Neutrophil (primary cell): ENCODE data around the gene MKRN2OS.
A peak's percentile ranks its signal among the peaks of the same experiment; 100 is the strongest.

Source experiments
- H3K27ac ChIP-seq: fragments of 200-600 bp; sonication (generic); 2 replicates; pipeline ENCODE4 v1.5.1; 2016; ENCODE audit warnings: mild to moderate bottlenecking, moderate library complexity
- H3K27me3 ChIP-seq: fragments of 200-600 bp; sonication (generic); 2 replicates; pipeline ENCODE4 v1.6.0; 2016; ENCODE audit warnings: mild to moderate bottlenecking
- H3K36me3 ChIP-seq: fragments of 200-600 bp; sonication (generic); 2 replicates; pipeline ENCODE4 v1.5.1; 2017
- H3K4me1 ChIP-seq, 2 experiments: fragments of 200-600 bp in 1 of 2; sonication (generic) in 1 of 2; 1 replicate in 1 of 2; 2 replicates in 1 of 2; pipeline versions ENCODE4 v1.5.1 to v1.6.1; 2013 to 2016; ENCODE audit warnings: low read depth in 1 of 2, low read length in 1 of 2, mild to moderate bottlenecking in 1 of 2, moderate library complexity in 1 of 2; ENCODE audit not compliant: control insufficient read depth in 1 of 2, insufficient read depth in 1 of 2
- H3K4me3 ChIP-seq, 2 experiments: fragments of 200-600 bp in 1 of 2; sonication (generic) in 1 of 2; 1 replicate in 1 of 2; 2 replicates in 1 of 2; pipeline ENCODE4 v1.5.1; 2013 to 2016; ENCODE audit warnings: low read depth in 1 of 2, low read length in 1 of 2, mild to moderate bottlenecking in 1 of 2, moderate library complexity in 1 of 2
- H3K9me3 ChIP-seq: fragments of 200-600 bp; sonication (generic); 2 replicates; pipeline ENCODE4 v1.5.1; 2016
- CTCF ChIP-seq: fragments of 200-600 bp; sonication (generic); IDR thresholded peaks from 2 replicates; pipeline ENCODE4 v1.5.1; 2016; ENCODE audit warnings: antibody characterized with exemption

The MKRN2OS gene

GRCh38 chr3:12545473-12545791 is at the start of gene MKRN2OS:
Gene MKRN2OS, minus strand, starts transcription at chr3:12545499. Its CDS starts 35 bp downstream, at chr3:12545464.
- TF ChIP-seq CTCF, result no peak
- Histone ChIP-seq H3K4me3 (no peak within 1 kb of the TSS), H3K27ac (no peak within 1 kb of the TSS), H3K36me3 (no peaks in the 10 kb centered on the region), H3K9me3 (no peaks in the 10 kb centered on the region), H3K4me1 (peaks cover 0 to 4% of the 10 kb centered on the region in 2 experiments), H3K27me3 (no peaks in the 10 kb centered on the region)

GRCh38 chr3:12593473-12593872 is 48.2 kb upstream of the MKRN2OS start:
- H3K4me3 ChIP-seq, result no peak overlapping the region
- peaks cover 96% of the 10 kb centered on the region for H3K36me3 ChIP-seq
- no peaks in the 10 kb centered on the region for H3K27me3 ChIP-seq
- no peak overlapping the region for H3K27ac ChIP-seq
- peaks cover 22 to 24% of the 10 kb centered on the region in 2 experiments for H3K4me1 ChIP-seq
- no peaks in the 10 kb centered on the region for H3K9me3 ChIP-seq
- no peak for TF ChIP-seq CTCF

- Histone ChIP-seq H3K4me3 (no peak overlapping the region), H3K36me3 (peaks cover 96% of the 10 kb centered on the region), H3K9me3 (no peaks in the 10 kb centered on the region), H3K27ac (peak overlapping the region; percentile 81), H3K27me3 (no peaks in the 10 kb centered on the region), H3K4me1 (peaks cover 22 to 24% of the 10 kb centered on the region in 2 experiments)
- no peak for TF ChIP-seq CTCF
Measured at GRCh38 chr3:12591997-12592715, 46.9 kb upstream of the MKRN2OS start.

GRCh38 chr3:12591456-12591855 is 46.2 kb upstream of the MKRN2OS start:
- H3K27ac ChIP-seq, result peak overlapping the region; percentile 81
- TF ChIP-seq CTCF, result no peak

GRCh38 chr3:12590096-12590495 is 44.8 kb upstream of the MKRN2OS start:
- Histone ChIP-seq H3K27me3 (no peaks in the 10 kb centered on the region), H3K4me1 (peaks cover 22 to 24% of the 10 kb centered on the region in 2 experiments), H3K9me3 (no peaks in the 10 kb centered on the region), H3K4me3 (no peak overlapping the region), H3K36me3 (peaks cover 96% of the 10 kb centered on the region), H3K27ac (peak overlapping the region; percentile 81)
- no peak for TF ChIP-seq CTCF

More at GRCh38 chr3:12591456-12591855, 46.2 kb upstream of the MKRN2OS start:
- peaks cover 22 to 24% of the 10 kb centered on the region in 2 experiments for H3K4me1 ChIP-seq
- no peak overlapping the region for H3K4me3 ChIP-seq
- H3K36me3 ChIP-seq, result peaks cover 96% of the 10 kb centered on the region
- H3K27me3 ChIP-seq, result no peaks in the 10 kb centered on the region
- no peaks in the 10 kb centered on the region for H3K9me3 ChIP-seq
